Fibroblast of the aortic adventitia (primary cell): ENCODE data around the gene SERPINA1. TPM values are rescaled to one million over a fixed set of nuclear protein-coding genes. Genes with fewer than 3 reads are reported as not detected.

Source experiments
- DNase-seq: peaks from one replicate; pipeline ENCODE4 v3.0.0-alpha.2; 2010; ENCODE audit warnings: low read depth
- H3K4me3 ChIP-seq: 2 replicates; pipeline ENCODE4 v1.5.1; 2011; ENCODE audit warnings: low read depth, mild to moderate bottlenecking, control low read depth, low read length, moderate library complexity
- CTCF ChIP-seq: IDR thresholded peaks from 2 replicates; pipeline ENCODE4 v1.5.1; 2011; ENCODE audit warnings: mild to moderate bottlenecking, low read length, control low read depth, inconsistent platforms; ENCODE audit not compliant: insufficient read depth
- total RNA-seq: library from RNA; depleted of rRNA; stranded (reverse); fragments of >200 nt; gene quantifications from 2 replicates; pipeline ENCODE4 v1.2.3, GENCODE V29; 2012; ENCODE audit warnings: low replicate concordance

The SERPINA1 gene
- total RNA-seq, 1 donor, result not detected

DNA sequence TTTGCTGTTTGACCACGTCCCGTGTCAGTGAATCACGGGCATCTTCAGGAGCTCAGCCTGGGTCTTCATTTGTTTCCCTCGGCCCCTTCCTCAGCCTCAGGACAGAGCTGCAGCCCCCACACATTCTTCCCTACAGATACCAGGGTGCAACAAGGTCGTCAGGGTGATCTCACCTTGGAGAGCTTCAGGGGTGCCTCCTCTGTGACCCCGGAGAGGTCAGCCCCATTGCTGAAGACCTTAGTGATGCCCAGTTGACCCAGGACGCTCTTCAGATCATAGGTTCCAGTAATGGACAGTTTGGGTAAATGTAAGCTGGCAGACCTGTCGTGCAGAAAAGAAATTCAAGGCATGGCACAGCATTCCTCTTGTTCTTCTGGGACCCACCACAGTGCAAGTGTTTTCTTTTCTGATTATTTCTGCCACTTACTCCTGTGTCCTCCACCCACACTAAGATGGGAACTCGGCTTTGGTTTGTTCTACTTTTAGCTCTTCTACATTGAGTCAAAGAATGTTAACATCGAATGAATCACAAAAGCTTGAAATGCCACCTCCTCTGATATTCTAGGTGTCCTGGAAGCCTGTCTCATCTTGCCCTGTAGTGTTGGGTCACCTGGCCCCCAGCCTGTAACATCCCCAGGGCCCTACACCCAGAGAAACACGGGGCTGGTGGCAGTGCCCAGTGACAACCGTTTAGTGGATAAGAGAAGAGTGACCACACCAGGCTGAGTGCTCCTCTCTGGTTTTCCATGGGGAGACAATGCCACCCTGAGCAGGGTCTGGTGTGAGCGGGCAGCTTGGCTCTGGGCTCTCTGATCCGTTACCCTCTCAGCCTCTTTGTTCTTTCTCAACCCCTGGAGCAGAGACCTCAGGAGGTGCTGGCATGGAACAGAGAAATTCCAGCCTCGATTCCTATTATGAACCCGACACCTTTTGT, 8.8 kb downstream of the SERPINA1 start:
- H3K4me3 ChIP-seq, result no peak overlapping the region
- no peak for DNase-seq
- no peak for TF ChIP-seq CTCF

DNA sequence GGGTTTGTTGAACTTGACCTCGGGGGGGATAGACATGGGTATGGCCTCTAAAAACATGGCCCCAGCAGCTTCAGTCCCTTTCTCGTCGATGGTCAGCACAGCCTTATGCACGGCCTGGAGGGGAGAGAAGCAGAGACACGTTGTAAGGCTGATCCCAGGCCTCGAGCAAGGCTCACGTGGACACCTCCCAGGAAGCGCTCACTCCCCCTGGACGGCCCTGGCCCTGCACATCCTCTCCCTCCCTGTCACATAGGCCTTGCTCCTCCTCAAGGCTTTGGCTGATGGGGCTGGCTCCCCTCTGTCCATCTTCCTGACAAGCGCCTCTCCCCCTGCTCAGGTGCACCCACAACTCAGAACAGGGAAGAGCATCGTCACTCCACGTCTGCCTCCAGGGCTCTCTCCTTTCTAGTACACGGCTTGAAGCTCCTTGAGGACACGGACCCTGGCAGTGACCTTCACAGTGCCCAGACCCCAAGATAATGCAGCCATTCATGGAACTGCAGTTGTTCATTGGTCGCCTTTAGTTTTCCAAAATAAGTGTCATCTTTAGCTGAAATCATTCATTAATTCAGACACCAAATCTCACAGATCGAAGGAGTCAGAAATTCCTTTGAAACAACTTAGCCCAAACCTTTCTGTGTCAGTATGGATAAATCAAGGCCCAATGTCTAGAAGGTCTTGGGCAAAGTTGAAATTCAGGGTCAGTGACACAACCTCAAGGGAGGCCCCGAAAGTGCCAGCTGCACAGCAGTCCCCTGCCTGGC, 9.7 kb downstream of the SERPINA1 start:
- H3K4me3 ChIP-seq, result no peak overlapping the region
- DNase-seq, result no peak
- TF ChIP-seq CTCF, result no peak

DNA sequence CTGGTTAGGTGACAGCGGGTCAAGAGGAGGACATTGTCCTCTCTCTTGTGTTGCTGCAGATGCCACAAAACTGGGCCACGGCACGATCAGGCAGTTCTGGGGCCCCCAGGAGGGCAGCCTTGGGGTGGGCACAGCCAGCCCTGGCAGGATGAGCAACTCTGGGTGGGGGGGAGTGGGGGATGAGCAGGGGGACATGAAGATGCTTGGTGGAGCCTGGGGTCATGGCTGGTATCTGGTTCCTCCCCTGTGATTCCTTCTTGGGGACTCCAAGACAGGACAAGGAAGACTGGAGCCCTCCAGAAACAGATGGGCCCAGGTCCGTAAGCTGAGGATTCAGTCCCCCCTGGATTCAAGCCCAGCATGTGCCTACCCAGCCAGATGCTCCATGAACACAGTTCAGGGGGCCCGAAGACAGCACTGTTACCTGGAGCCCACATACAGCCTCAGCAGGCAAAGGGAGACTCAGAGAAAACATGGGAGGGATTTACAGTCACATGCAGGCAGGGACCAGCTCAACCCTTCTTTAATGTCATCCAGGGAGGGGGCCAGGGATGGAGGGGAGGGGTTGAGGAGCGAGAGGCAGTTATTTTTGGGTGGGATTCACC, 10.4 kb downstream of the SERPINA1 start:
- TF ChIP-seq CTCF, result no peak
- DNase-seq, result no peak
- H3K4me3 ChIP-seq, result no peak overlapping the region

- no peak for TF ChIP-seq CTCF
- no peak overlapping the region for H3K4me3 ChIP-seq
- DNase-seq, result no peak
Observed at GRCh38 chr14:94376976-94377865, 11.2 kb downstream of the SERPINA1 start.

- DNase-seq, result no peak
- TF ChIP-seq CTCF, result no peak
- no peak overlapping the region for H3K4me3 ChIP-seq
Observed at GRCh38 chr14:94376108-94376975, 12.1 kb downstream of the SERPINA1 start.
